Ishikawa (cell line): ENCODE results near the gene EZH2.

Experiments
- CEBPB ChIP-seq: IDR thresholded peaks from 2 replicates; pipeline ENCODE4 v1.6.1; 2012
- CREB1 ChIP-seq: IDR thresholded peaks from 2 replicates; pipeline ENCODE4 v1.6.1; 2012; ENCODE audit warnings: low read depth
- EGR1 ChIP-seq: IDR thresholded peaks from 2 replicates; pipeline ENCODE4 v1.6.1; 2012
- EP300 ChIP-seq: IDR thresholded peaks from 2 replicates; pipeline ENCODE4 v1.6.1; 2012; ENCODE audit warnings: borderline replicate concordance
- FOXM1 ChIP-seq: IDR thresholded peaks from 2 replicates; pipeline ENCODE4 v1.6.1; 2012; ENCODE audit warnings: low read depth, borderline replicate concordance
- MAX ChIP-seq: IDR thresholded peaks from 2 replicates; pipeline ENCODE4 v1.6.1; 2012
- NFIC ChIP-seq: IDR thresholded peaks from 2 replicates; pipeline ENCODE4 v1.6.1; 2012
- RAD21 ChIP-seq: IDR thresholded peaks from 2 replicates; pipeline ENCODE4 v1.6.1; 2012; ENCODE audit warnings: low read depth
- REST ChIP-seq: IDR thresholded peaks from 2 replicates; pipeline ENCODE4 v1.6.1; 2012; ENCODE audit warnings: low read depth, mild to moderate bottlenecking
- TAF1 ChIP-seq: IDR thresholded peaks from 2 replicates; pipeline ENCODE4 v1.6.1; 2012; ENCODE audit warnings: low read depth, mild to moderate bottlenecking
- TCF12 ChIP-seq: IDR thresholded peaks from 2 replicates; pipeline ENCODE4 v1.6.1; 2012; ENCODE audit warnings: low read depth
- TEAD4 ChIP-seq: IDR thresholded peaks from 2 replicates; pipeline ENCODE4 v1.6.1; 2012
- USF1 ChIP-seq: IDR thresholded peaks from 2 replicates; pipeline ENCODE4 v1.6.1; 2012
- YY1 ChIP-seq: IDR thresholded peaks from 2 replicates; pipeline ENCODE4 v1.6.1; 2012; ENCODE audit warnings: low read depth
- ZBTB7A ChIP-seq: IDR thresholded peaks from 2 replicates; pipeline ENCODE4 v1.6.1; 2012; ENCODE audit warnings: low read depth

Gene EZH2

DNA sequence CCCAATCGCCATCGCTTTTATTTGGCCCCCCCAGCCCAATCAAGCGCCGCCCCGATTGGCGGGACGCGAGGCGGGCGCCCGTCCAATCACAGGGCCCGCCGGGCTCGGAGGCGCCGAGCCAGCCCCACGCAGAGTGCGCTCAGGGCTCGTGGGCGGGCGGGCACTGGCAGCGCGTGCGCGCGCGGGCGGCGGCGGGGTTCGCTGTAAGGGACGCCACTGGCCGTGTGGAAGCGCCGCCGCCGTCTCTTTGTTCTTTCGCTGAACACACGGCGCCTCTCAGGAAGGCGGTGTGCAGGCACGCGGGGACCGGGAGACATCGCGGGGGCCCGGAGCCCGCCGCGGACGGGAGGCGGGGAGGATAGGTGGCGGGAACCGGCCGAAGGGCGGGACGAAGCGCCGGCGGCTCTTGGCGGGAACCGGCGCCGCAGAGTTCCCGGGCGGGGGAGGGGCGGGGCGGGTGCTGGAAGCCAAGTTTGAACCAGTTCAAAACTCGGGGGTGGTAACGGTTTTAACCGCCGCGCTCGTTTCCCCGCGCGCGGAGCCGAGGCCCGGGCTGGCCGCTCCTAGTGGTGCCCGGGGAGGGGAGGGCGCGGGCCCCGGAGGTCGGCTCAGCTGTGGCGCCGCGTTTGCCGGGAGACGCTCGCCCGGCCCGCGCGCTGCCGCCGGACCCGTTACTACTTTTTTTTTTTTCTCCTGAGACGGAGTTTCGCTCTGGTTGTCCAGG lies 370 bp upstream of the EZH2 start:
- TF ChIP-seq TEAD4 (peak; percentile 19; the same call in 1 of the 2 replicates), CEBPB (no peak), TCF12 (peak; percentile 40), NFIC (peak; percentile 27; the same call in 1 of the 2 replicates), USF1 (no peak), CREB1 (no peak), EP300 (peak; percentile 43; the same call in 1 of the 2 replicates), MAX (peak; percentile 92), YY1 (peak; percentile 20; the same call in 1 of the 2 replicates), RAD21 (no peak; the same call in 1 of the 2 replicates), TAF1 (peak; percentile 52), EGR1 (peak; percentile 75), FOXM1 (peak; percentile 80; the same call in 1 of the 2 replicates), REST (no peak), ZBTB7A (no peak)

- TF ChIP-seq RAD21 = no peak
- TF ChIP-seq TCF12 = no peak; the same call in 1 of the 2 replicates
- TF ChIP-seq NFIC = no peak
- TF ChIP-seq REST = no peak
- TF ChIP-seq USF1 = no peak
- no peak; the same call in 1 of the 2 replicates for TF ChIP-seq MAX
- no peak for TF ChIP-seq EP300
- TF ChIP-seq ZBTB7A = peak; percentile 86
Observed at GRCh38 chr7:148883266-148884048, 634 bp downstream of the EZH2 start.

DNA sequence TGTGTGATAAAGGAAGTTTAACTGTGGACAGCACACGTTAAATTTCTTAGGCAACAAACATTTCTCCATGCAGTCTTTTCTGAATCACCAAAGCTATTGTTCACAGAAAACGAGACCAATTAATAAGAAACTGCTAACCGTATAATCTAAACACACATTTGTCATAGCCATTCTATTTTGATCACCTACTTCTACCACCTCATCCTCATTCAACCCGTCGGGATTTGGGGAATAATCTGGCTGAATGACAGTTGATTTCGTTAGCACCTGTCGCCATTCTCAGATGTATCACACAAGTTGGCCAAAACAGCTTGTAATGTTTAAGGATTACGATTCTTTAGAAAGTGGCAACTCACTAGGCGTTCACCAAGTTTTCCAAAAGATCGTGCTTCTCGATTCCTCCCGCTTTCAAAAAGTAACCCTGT lies 1.2 kb downstream of the EZH2 start:
- TF ChIP-seq REST (no peak), TCF12 (no peak), CEBPB (no peak), ZBTB7A (no peak), EGR1 (no peak), MAX (no peak), USF1 (no peak), NFIC (no peak), FOXM1 (no peak), TEAD4 (no peak), CREB1 (no peak), TAF1 (no peak), RAD21 (no peak), EP300 (no peak), YY1 (no peak)
